SK-N-SH (cell line): ENCODE measurements around the gene MYH10.

ENCODE experiments used
- CHD2 ChIP-seq: fragments of 150-350 bp; IDR thresholded peaks from 2 replicates; pipeline ENCODE4 v1.6.1; 2018; ENCODE audit warnings: low read length; ENCODE audit not compliant: partially characterized antibody
- EP300 ChIP-seq, 2 experiments: IDR thresholded peaks; 2 replicates each; pipeline versions ENCODE4 v1.4.0 to v1.6.1; 2012; ENCODE audit warnings: borderline replicate concordance in 1 of 2, low read depth in 1 of 2, low read length in 1 of 2
- FOXM1 ChIP-seq: IDR thresholded peaks from 2 replicates; pipeline ENCODE4 v1.4.0; 2012; ENCODE audit warnings: low read depth, mild to moderate bottlenecking
- GABPA ChIP-seq: IDR thresholded peaks from 2 replicates; pipeline ENCODE4 v1.4.0; 2012; ENCODE audit warnings: low read depth, mild to moderate bottlenecking
- MXI1 ChIP-seq: IDR thresholded peaks from 2 replicates; pipeline ENCODE4 v1.6.1; 2012; ENCODE audit warnings: mild to moderate bottlenecking, low read depth, low read length, improper control_type of control experiment
- POLR2AphosphoS5 ChIP-seq: IDR thresholded peaks from 2 replicates; pipeline ENCODE4 v1.6.1; 2012; ENCODE audit warnings: low read depth, low read length
- SIN3A ChIP-seq: IDR thresholded peaks from 2 replicates; pipeline ENCODE4 v1.6.1; 2012; ENCODE audit warnings: low read depth, mild to moderate bottlenecking, low read length, moderate library complexity, borderline replicate concordance
- SMC3 ChIP-seq: IDR thresholded peaks from 2 replicates; pipeline ENCODE4 v1.6.1; 2012; ENCODE audit warnings: low read depth, low read length, improper control_type of control experiment
- TCF12 ChIP-seq: IDR thresholded peaks from 2 replicates; pipeline ENCODE4 v1.4.0; 2012
- USF2 ChIP-seq: fragments of 150-350 bp; IDR thresholded peaks from 2 replicates; pipeline ENCODE4 v1.6.1; 2017; ENCODE audit warnings: antibody characterized with exemption, low read length, low read depth, borderline replicate concordance
- TF ChIP-seq, protein P1 (sequence below): fragments of 200-600 bp; sonication (generic); IDR thresholded peaks from 2 replicates; pipeline ENCODE4 v1.6.1; 2017; ENCODE audit warnings: antibody characterized with exemption, mild to moderate bottlenecking, moderate library complexity
- TF ChIP-seq, protein P2 (sequence below): IDR thresholded peaks from 2 replicates; pipeline ENCODE4 v1.6.1; 2012; ENCODE audit warnings: mild to moderate bottlenecking, low read depth, low read length, moderate library complexity

- TF ChIP-seq, protein P1, sequence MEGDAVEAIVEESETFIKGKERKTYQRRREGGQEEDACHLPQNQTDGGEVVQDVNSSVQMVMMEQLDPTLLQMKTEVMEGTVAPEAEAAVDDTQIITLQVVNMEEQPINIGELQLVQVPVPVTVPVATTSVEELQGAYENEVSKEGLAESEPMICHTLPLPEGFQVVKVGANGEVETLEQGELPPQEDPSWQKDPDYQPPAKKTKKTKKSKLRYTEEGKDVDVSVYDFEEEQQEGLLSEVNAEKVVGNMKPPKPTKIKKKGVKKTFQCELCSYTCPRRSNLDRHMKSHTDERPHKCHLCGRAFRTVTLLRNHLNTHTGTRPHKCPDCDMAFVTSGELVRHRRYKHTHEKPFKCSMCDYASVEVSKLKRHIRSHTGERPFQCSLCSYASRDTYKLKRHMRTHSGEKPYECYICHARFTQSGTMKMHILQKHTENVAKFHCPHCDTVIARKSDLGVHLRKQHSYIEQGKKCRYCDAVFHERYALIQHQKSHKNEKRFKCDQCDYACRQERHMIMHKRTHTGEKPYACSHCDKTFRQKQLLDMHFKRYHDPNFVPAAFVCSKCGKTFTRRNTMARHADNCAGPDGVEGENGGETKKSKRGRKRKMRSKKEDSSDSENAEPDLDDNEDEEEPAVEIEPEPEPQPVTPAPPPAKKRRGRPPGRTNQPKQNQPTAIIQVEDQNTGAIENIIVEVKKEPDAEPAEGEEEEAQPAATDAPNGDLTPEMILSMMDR = no peak
- TF ChIP-seq SIN3A (no peak), EP300 (IDR thresholded peaks at IDR 0.05; ENCODE audit: borderline replicate concordance in 1 of 2, low read depth in 1 of 2, low read length in 1 of 2) (no peak), MXI1 (no peak), FOXM1 (no peak), TCF12 (no peak), POLR2AphosphoS5 (no peak), CHD2 (no peak), USF2 (no peak), GABPA (no peak), SMC3 (no peak)
- TF ChIP-seq, protein P2, sequence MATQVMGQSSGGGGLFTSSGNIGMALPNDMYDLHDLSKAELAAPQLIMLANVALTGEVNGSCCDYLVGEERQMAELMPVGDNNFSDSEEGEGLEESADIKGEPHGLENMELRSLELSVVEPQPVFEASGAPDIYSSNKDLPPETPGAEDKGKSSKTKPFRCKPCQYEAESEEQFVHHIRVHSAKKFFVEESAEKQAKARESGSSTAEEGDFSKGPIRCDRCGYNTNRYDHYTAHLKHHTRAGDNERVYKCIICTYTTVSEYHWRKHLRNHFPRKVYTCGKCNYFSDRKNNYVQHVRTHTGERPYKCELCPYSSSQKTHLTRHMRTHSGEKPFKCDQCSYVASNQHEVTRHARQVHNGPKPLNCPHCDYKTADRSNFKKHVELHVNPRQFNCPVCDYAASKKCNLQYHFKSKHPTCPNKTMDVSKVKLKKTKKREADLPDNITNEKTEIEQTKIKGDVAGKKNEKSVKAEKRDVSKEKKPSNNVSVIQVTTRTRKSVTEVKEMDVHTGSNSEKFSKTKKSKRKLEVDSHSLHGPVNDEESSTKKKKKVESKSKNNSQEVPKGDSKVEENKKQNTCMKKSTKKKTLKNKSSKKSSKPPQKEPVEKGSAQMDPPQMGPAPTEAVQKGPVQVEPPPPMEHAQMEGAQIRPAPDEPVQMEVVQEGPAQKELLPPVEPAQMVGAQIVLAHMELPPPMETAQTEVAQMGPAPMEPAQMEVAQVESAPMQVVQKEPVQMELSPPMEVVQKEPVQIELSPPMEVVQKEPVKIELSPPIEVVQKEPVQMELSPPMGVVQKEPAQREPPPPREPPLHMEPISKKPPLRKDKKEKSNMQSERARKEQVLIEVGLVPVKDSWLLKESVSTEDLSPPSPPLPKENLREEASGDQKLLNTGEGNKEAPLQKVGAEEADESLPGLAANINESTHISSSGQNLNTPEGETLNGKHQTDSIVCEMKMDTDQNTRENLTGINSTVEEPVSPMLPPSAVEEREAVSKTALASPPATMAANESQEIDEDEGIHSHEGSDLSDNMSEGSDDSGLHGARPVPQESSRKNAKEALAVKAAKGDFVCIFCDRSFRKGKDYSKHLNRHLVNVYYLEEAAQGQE = no peak
Measured at GRCh38 chr17:8537734-8538133, 92.8 kb downstream of the MYH10 start.
